T-helper 17 cell (primary cell): Measurements from ENCODE around the gene TCF7. TPM values are rescaled to one million over a fixed set of nuclear protein-coding genes. Genes with fewer than 3 reads are reported as not detected.

ENCODE experiments used
- ATAC-seq: fragments of 150-1000 bp; cut with Tn5 transposase; 2 replicates; pipeline ENCODE4 v1.10.0; 2021; ENCODE audit warnings: mild to moderate bottlenecking, moderate library complexity
- DNase-seq, 3 donors: peaks; one replicate each; pipeline versions ENCODE4 v3.0.0 to v3.0.0-alpha.2; 2020 to 2021
- H3K9me3 ChIP-seq: one replicate; pipeline ENCODE4 v1.7.0; 2013; ENCODE audit warnings: low read length, mild to moderate bottlenecking; ENCODE audit not compliant: control insufficient read depth, poor library complexity, severe bottlenecking
- H3K27ac Mint-ChIP-seq: one replicate; pipeline ENCODE4 v1.8.0; 2022; ENCODE audit warnings: mild to moderate bottlenecking, moderate library complexity, mixed read lengths
- H3K27me3 Mint-ChIP-seq: one replicate; pipeline ENCODE4 v1.8.0; 2022; ENCODE audit warnings: mixed read lengths
- H3K36me3 Mint-ChIP-seq: one replicate; pipeline ENCODE4 v1.8.0; 2022; ENCODE audit warnings: low read depth, mixed read lengths
- H3K4me1 Mint-ChIP-seq: one replicate; pipeline ENCODE4 v1.8.0; 2022; ENCODE audit warnings: mild to moderate bottlenecking, mixed read lengths
- H3K4me3 Mint-ChIP-seq: one replicate; pipeline ENCODE4 v1.8.0; 2022; ENCODE audit warnings: mild to moderate bottlenecking, moderate library complexity, mixed read lengths
- total RNA-seq, 4 donors: library from RNA in 2 of 4; stranded (reverse) in 2 of 4; gene quantifications; one replicate each; pipeline ENCODE4 v1.2.3 and lab custom pipeline; 2022 to 2026

The TCF7 gene
- total RNA-seq, 2 donors from 2014 or later: 308 to 405 TPM

DNA sequence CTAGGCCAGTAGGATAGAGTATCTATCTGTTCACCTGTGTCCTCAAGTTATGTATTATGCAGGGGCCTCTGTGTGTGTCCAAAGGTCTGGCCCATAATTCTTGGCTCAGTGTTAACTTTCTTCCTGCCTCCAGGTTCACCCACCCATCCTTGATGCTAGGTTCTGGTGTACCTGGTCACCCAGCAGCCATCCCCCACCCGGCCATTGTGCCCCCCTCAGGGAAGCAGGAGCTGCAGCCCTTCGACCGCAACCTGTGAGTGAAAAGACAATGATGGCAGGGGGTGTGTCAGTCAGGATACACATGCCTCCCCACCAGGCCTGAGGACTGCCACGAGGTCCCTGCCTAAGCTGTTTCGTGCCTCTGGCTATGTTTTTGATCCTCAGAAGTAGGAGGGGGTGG is 27.6 kb downstream of the TCF7 start:
- Mint-ChIP-seq H3K27ac (peak overlapping the region; percentile 100), H3K4me3 (peak overlapping the region; percentile 76), H3K4me1 (peaks cover 41% of the 10 kb centered on the region), H3K36me3 (peaks cover 16% of the 10 kb centered on the region), H3K27me3 (no peaks in the 10 kb centered on the region)
- H3K9me3 ChIP-seq: no peaks in the 10 kb centered on the region
- DNase-seq: no peak
- no peak for ATAC-seq

DNA sequence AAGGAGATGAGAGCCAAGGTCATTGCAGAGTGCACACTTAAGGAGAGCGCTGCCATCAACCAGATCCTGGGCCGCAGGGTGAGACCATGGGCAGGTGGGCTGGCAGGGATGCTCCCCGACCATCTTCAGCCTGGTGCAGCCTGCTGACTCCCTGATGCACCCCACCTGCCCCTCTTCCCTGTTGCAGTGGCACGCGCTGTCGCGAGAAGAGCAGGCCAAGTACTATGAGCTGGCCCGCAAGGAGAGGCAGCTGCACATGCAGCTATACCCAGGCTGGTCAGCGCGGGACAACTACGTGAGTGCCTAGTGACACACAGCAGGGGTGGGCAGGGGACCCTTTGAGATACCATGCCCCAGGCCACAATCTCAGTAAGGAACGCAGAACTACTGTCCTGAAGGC is 28.3 kb downstream of the TCF7 start:
- no peak for DNase-seq
- Mint-ChIP-seq H3K27me3 (no peaks in the 10 kb centered on the region), H3K27ac (peak overlapping the region; percentile 100), H3K4me1 (peaks cover 44% of the 10 kb centered on the region), H3K36me3 (peaks cover 17% of the 10 kb centered on the region), H3K4me3 (peak overlapping the region; percentile 59)
- no peaks in the 10 kb centered on the region for H3K9me3 ChIP-seq
- ATAC-seq: no peak

DNA sequence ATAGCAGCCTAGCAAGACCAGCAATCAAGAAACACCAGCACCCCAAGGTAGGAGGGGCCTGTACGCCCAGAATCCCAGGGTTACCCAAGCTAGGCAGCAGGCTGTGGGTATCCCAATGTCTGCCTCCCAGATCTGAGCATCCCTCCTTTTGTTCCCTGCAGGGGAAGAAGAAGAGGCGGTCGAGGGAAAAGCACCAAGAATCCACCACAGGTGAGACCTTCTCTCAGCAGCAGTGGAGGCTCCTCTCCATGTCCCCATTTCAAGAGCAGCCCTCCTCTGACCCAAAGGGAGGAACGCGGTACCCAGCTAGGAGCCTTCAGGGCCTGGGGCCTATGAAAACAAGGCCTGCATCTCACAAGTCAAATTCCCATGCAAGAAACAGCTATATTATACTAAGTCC is 28.9 kb downstream of the TCF7 start:
- Mint-ChIP-seq H3K27ac (peak overlapping the region; percentile 100), H3K4me1 (peaks cover 46% of the 10 kb centered on the region), H3K4me3 (peak overlapping the region; percentile 12), H3K36me3 (peaks cover 17% of the 10 kb centered on the region), H3K27me3 (no peaks in the 10 kb centered on the region)
- H3K9me3 ChIP-seq: no peaks in the 10 kb centered on the region
- DNase-seq (no peak), ATAC-seq (no peak)

DNA sequence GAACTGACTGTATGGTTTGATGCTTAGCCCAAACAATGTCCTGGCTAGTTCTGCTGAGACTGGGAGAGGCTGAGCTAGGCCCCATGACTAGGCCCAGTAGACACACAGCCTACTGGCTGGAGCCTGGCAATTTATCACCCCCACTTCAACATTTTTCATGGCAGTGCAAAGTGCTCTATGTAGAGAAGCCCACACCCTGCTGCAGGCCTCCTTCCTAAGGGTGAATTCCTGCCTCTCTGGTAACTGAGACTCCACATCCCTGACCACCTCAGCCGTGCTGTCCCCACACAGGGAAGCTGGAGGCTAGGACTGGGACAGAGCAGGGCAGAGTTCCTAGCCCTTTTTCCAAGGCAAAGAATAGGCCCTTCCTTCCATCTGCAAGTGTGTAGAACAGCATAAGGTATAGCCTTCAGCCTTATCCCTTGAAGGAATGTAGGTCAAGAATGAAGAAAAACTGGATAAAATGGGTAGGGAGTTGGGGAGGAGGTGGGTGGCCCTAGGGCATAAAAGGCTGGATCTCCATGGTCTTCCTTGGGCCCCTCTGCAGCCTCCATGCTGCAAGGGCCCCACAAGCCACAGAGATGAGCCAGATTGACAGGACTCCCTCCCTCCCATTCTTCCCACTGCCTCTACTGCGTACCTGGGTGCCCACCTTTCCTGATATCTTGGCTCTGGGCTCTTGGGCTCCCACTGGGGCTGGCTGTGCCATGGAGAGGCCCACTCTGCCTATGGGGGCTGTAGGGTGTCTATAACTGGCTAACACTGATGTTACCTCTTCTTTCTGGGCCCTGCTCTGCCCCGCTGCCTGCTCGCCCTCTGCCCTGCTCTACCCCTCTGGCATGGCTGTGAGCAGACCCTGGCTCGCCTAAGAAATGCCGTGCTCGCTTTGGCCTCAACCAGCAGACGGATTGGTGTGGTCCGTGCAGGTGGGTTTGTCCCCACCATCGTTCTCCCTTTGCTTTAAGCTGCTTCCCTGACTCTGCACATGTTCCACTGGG is 29.8 kb downstream of the TCF7 start:
- H3K36me3 Mint-ChIP-seq: peaks cover 17% of the 10 kb centered on the region
- H3K4me1 Mint-ChIP-seq: peaks cover 45% of the 10 kb centered on the region
- no peaks in the 10 kb centered on the region for H3K27me3 Mint-ChIP-seq
- no peak for ATAC-seq
- H3K27ac Mint-ChIP-seq: peak overlapping the region; percentile 100
- no peaks in the 10 kb centered on the region for H3K9me3 ChIP-seq
- no peak for DNase-seq
- H3K4me3 Mint-ChIP-seq: peak overlapping the region; percentile 55

DNA sequence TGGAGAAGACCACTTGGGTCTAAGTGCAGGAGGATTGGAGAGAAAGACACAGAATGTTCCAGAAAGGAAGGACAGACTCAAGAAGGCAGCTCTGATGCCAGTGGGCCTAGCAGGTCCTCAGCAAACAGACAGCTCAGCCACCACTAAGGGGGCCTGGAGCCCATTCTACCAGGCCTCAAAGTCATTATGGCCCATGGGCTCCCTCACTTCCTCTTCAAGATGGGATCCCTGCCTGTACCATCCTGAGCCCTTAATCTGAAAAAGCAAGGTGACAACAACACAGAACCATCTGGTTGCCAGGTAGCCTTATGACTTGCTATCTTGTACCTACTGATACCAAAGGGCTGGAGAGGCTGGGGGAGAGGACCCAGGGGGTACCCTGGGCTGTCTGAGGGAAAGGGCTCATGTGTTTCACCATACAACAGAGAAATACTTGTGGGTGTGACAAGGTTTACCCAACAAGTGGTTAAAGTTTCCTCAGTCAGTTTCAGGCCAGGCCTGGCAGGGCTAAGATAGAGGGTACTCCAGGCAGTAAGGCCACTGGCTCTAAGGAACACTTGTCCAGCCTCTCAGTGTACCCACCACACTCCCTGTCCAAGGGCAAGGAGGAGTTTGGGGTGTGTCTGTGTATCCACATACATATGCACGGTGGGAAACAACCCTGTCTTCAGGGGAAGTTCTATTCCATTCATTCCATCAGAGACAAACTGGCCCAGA is 30.7 kb downstream of the TCF7 start:
- H3K27ac Mint-ChIP-seq: peak overlapping the region; percentile 100
- ATAC-seq: peak; percentile 4
- no peaks in the 10 kb centered on the region for H3K9me3 ChIP-seq
- peak overlapping the region; percentile 55 for H3K4me3 Mint-ChIP-seq
- peaks cover 42% of the 10 kb centered on the region for H3K4me1 Mint-ChIP-seq
- peaks cover 17% of the 10 kb centered on the region for H3K36me3 Mint-ChIP-seq
- no peak for DNase-seq
- H3K27me3 Mint-ChIP-seq: no peaks in the 10 kb centered on the region

DNA sequence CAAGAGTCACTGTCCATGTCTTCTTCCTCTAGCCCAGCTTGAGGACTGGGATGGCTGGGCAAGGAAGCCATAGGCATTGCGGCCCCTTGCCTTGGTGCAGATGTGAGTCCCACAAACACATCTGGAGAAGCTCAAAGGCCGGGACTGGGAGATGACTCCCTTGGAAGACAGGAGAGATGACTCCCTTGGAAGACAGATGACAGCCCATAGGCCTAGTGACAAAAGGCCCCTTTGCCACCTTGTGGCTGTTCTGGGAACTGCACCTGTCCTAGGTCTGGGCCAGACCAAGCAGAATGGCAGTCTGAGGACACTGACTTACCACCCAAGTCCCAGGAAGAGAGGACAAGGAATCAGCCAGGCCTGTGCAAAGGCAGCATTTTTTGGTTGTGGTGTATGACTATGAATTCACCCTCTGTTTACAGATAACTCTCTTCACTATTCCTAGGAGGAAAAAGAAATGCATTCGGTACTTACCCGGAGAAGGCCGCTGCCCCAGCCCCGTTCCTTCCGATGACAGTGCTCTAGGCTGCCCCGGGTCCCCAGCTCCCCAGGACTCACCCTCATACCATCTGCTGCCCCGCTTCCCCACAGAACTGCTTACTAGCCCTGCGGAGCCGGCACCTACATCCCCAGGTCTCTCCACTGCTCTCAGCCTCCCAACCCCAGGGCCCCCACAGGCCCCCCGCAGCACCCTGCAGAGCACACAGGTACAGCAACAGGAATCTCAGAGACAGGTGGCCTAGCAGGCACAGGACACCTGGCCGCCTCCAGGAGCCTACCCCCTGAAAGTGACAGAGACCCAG is 31.5 kb downstream of the TCF7 start:
- peak overlapping the region; percentile 65 for H3K4me3 Mint-ChIP-seq
- DNase-seq (peak; percentile 66 to 86 (median 69)), ATAC-seq (peak; percentile 79)
- peaks cover 15% of the 10 kb centered on the region for H3K36me3 Mint-ChIP-seq
- no peaks in the 10 kb centered on the region for H3K27me3 Mint-ChIP-seq
- H3K27ac Mint-ChIP-seq: peak overlapping the region; percentile 100
- H3K4me1 Mint-ChIP-seq: peaks cover 41% of the 10 kb centered on the region
- H3K9me3 ChIP-seq: no peaks in the 10 kb centered on the region

DNA sequence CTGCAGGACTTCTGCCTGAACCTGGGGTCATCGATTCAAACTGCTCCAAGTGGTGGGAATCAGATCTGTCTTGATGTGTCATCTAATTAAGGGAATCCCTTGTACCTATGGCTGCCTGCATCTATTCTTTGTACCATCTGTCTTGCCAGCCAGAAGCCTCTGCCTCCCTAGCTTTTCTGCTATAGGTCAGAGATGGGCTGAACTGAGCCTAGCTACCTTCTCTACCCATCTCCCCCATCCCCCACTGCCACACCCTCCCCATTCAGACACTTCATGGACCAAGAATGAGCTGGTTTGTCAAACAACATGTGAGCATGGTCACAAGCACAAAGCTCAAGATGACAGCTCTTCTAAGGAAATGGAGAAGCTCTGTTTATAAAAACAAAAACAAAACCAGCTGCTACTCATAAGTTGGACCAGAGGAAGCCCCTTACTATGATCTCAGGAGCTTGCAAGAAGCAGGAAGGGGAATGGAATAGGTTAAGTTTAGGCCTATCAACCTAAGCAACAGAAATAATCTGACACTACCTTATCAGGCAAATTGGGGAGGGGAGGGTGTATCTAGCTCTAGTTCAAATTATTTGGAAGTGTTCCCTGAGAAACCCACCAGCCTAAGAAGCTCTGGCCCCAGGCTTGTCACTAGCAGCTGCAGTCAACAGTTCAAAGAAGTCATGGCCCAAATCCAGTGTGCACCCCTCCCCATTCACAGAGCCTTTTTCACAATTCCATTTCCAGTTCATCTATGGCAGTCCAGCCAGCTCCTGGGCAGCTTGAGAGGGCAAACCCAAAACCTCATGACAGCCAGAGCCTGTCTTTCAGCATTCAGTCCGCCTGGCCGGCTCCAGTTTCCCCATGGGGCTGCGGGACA is 32.4 kb downstream of the TCF7 start:
- H3K4me3 Mint-ChIP-seq: peak overlapping the region; percentile 45
- peaks cover 9% of the 10 kb centered on the region for H3K36me3 Mint-ChIP-seq

DNA sequence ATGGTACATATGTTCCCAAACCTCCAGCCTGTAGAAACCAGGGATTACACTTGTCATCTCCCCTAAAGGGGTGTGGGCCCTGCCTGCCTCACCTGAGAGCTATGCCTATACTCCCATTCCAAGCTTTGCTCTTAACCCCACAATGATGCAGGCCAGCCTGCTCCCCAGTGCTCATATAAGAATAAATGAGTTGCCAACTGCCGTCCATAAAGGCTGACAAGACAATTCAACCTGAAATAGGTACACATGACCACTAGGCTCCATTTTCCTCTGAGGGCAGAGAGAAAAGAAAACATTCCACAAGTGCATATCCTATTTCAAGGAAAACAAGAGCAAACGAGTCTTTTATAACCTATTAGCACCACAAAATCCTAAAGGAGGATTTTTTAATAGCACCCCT is 33.8 kb downstream of the TCF7 start:
- Mint-ChIP-seq H3K27me3 (no peaks in the 10 kb centered on the region), H3K36me3 (peaks cover 9% of the 10 kb centered on the region), H3K4me3 (peak overlapping the region; percentile 9), H3K27ac (peak overlapping the region; percentile 100), H3K4me1 (peaks cover 39% of the 10 kb centered on the region)
- no peaks in the 10 kb centered on the region for H3K9me3 ChIP-seq
- DNase-seq (no peak), ATAC-seq (no peak)

More for the DNA sequence above, 32.4 kb downstream of the TCF7 start:
- peak overlapping the region; percentile 100 for H3K27ac Mint-ChIP-seq
- H3K4me1 Mint-ChIP-seq: peaks cover 35% of the 10 kb centered on the region
- H3K27me3 Mint-ChIP-seq: no peaks in the 10 kb centered on the region
- ATAC-seq (no peak), DNase-seq (no peak)
- H3K9me3 ChIP-seq: no peaks in the 10 kb centered on the region

DNA sequence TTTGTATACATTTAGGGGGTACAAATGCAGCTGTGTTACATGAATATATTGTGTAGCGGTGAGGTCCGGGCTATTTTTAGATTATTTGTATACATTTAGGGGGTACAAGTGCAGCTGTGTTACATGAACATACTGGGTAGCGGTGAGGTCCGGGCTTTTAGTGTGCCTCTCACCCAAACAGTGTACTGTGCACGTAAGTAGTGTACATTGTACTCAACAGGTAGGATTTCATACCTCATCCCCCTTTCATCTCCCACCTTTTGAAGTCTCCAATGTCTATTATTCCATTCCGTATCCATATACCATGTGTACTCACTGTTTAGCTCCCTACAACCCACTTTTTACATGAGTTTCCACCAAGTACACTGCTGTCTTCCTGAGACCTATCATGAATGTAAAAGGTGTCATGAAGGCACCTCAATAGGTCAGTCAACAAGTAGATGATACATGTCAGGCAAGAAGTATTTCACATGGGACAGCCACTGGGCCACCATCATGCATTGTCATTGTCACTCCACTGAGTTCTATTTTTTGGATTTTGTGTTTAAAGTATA is 34.6 kb downstream of the TCF7 start:
- Mint-ChIP-seq H3K4me3 (peak overlapping the region; percentile 56), H3K4me1 (peaks cover 37% of the 10 kb centered on the region)
- DNase-seq: no peak

DNA sequence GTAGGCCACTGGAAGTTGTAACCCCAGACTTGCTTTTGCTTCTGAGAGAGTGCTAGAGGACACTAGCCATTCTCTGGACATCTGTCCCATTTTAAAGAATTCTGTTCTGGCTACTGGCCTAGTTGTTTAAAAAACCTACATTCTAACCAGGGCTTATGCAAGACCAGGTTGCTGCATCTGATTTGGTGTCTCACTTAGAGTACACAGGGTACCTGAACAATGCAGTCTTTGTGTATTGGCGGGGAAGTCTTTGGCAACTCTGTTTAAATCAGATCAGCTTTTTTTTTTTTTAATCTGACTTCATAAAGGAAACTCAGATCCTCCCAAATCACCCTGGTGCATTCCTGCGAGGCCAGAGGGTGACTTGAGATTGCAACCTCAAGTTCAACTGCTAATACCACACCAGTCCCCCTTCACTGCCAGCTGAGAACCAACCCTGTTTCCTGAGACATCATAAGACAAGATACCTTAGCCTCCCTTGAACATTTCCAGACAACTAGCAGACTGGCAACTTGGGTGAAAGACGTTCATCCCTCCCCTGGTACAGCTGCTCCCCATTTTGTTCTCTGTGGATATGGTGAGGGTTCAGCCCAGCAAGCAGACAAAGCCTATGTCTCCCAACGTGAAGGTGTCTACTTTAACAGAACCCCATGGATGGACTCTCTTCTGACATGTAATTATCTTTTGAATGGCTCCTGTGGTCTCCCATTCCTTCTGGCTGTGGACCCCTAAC is 35.3 kb downstream of the TCF7 start:
- peaks cover 36% of the 10 kb centered on the region for H3K4me1 Mint-ChIP-seq
- no peak for DNase-seq
- H3K4me3 Mint-ChIP-seq: peak overlapping the region; percentile 5
- H3K36me3 Mint-ChIP-seq: peaks cover 5% of the 10 kb centered on the region
- no peak for ATAC-seq
- no peaks in the 10 kb centered on the region for H3K27me3 Mint-ChIP-seq
- H3K9me3 ChIP-seq: no peaks in the 10 kb centered on the region
- H3K27ac Mint-ChIP-seq: peak overlapping the region; percentile 100

More for the DNA sequence above, 34.6 kb downstream of the TCF7 start:
- ATAC-seq: no peak
- Mint-ChIP-seq H3K27ac (peak overlapping the region; percentile 100), H3K27me3 (no peaks in the 10 kb centered on the region), H3K36me3 (peaks cover 9% of the 10 kb centered on the region)
- H3K9me3 ChIP-seq: no peaks in the 10 kb centered on the region

DNA sequence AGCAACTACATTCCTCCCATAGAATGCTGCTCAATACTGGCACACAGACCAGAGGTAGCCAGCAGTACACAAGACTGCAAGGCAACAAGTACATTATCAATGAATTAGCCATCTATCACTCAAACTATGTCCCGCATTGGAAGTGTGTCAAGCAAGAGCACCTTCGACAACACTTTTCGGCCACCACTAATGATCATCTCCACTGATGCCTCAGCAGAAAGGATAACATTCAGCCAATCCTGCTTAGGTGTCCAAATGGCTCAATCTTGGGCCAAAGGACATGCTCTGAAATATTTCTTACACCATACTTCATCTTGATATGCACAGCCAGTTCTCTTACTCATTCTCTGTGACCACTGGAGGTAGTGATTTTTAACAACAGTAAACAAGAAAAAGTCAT is 37.2 kb downstream of the TCF7 start:
- no peak for DNase-seq
- no peak overlapping the region for H3K4me3 Mint-ChIP-seq
- peak overlapping the region; percentile 82 for H3K27ac Mint-ChIP-seq
- H3K27me3 Mint-ChIP-seq: no peaks in the 10 kb centered on the region
- H3K36me3 Mint-ChIP-seq: peaks cover 8% of the 10 kb centered on the region
- H3K9me3 ChIP-seq: no peaks in the 10 kb centered on the region
- ATAC-seq: no peak
- peaks cover 38% of the 10 kb centered on the region for H3K4me1 Mint-ChIP-seq
